HUES64 (cell line): ENCODE results near the gene FREM1.

ENCODE experiments used
- H3K27ac ChIP-seq: 2 replicates; pipeline ENCODE4 v1.7.0; 2013; ENCODE audit warnings: low read depth, low read length, inconsistent platforms
- H3K27me3 ChIP-seq: 2 replicates; pipeline ENCODE4 v1.6.1; 2013; ENCODE audit warnings: mild to moderate bottlenecking, low read length; ENCODE audit not compliant: insufficient read depth
- H3K36me3 ChIP-seq: 2 replicates; pipeline ENCODE4 v1.6.1; 2013; ENCODE audit warnings: mild to moderate bottlenecking, low read length; ENCODE audit not compliant: insufficient read depth
- H3K4me1 ChIP-seq: 2 replicates; pipeline ENCODE4 v1.6.1; 2013; ENCODE audit warnings: mild to moderate bottlenecking, low read length, moderate library complexity; ENCODE audit not compliant: insufficient read depth
- H3K4me3 ChIP-seq: 2 replicates; pipeline ENCODE4 v1.5.1; 2013; ENCODE audit warnings: mild to moderate bottlenecking, low read length, moderate library complexity
- H3K9ac ChIP-seq: 2 replicates; pipeline ENCODE4 v1.6.1; 2013; ENCODE audit warnings: mild to moderate bottlenecking, low read depth, low read length
- H3K9me3 ChIP-seq: 2 replicates; pipeline ENCODE4 v1.6.1; 2013; ENCODE audit warnings: low read depth, low read length; ENCODE audit not compliant: insufficient read depth
- WGBS: fragments of 150-250, 120-280 bp; methylation state at CpG from one replicate; pipeline ENCODE4 v1.1.7; 2013; ENCODE audit warnings: missing lambda C conversion rate; 5-methylcytosine and 5-hydroxymethylcytosine counted together

Gene FREM1

DNA sequence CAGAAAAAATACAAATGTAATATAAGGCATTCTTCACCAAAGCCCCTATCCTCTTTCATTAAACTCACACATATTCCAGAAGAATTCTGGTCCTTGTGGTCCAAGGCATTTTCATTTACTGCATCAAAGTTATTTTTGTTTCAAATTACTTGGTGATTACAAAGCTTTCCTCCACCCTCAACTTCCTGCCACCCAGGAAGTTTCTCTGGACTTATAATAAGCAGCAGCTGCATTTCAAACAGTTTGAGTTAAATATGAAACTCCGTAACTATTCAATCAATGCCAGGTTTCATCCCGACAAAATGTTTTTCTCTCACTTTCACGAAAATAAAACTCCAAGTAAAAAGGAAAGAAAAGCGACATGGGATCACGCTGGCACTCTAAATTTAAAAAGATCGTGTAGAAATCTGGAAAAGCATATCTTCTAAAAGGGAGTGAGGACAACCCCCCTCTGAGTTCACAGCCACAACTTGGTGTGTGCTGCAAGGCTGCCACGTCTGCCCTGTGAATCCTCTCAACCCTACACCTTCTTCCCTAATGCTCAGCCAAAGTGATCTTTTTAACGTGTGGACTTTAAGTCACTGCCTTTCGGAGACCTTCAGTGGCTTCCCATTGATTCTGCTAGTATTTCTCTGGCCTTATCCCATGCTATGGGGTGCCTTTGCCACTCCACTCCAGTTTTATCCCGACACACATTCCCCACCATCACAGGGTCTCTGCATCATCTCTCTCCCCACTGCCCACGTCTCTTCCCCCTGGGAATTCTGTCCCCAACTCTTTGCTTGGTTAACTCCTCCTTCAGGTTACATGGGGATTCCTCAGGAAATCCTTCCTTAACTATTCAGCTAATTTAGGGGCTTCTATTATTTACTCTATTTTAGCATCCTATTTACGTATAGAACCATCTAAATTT lies 96.6 kb downstream of the FREM1 start:
- 89% methylated on average over 11 of the region's 12 CpGs for WGBS
- Histone ChIP-seq H3K4me1 (peaks cover 8% of the 10 kb centered on the region; the same call in 1 of the 2 replicates), H3K9me3 (no peaks in the 10 kb centered on the region), H3K36me3 (no peaks in the 10 kb centered on the region), H3K4me3 (no peak overlapping the region), H3K27me3 (no peaks in the 10 kb centered on the region), H3K27ac (no peak overlapping the region), H3K9ac (no peak overlapping the region)

DNA sequence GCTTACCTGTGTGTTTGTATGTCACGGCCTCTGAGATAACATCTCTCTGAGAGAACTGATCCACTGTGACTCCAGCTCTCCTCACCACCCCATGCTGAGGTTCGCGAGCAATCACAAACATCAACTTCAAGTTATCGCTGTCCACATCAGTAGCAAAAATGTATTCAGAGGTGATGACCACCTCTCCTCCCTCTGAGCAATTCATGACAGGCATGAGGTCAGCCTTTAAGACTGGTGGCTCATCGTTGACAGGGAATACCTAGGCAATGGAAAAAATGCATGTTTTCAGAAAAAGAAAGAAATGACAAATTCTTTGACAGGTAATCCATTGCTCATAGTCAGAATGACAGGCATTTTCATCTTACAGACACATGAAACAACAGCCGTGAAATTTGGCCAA lies 97.4 kb downstream of the FREM1 start:
- no peaks in the 10 kb centered on the region for H3K9me3 ChIP-seq
- no peaks in the 10 kb centered on the region for H3K27me3 ChIP-seq
- H3K36me3 ChIP-seq = no peaks in the 10 kb centered on the region
- H3K9ac ChIP-seq = no peak overlapping the region
- H3K4me1 ChIP-seq = peaks cover 8% of the 10 kb centered on the region; the same call in 1 of the 2 replicates
- 94% methylated on average over 6 of the region's 6 CpGs for WGBS
- H3K27ac ChIP-seq = no peak overlapping the region
- no peak overlapping the region for H3K4me3 ChIP-seq

DNA sequence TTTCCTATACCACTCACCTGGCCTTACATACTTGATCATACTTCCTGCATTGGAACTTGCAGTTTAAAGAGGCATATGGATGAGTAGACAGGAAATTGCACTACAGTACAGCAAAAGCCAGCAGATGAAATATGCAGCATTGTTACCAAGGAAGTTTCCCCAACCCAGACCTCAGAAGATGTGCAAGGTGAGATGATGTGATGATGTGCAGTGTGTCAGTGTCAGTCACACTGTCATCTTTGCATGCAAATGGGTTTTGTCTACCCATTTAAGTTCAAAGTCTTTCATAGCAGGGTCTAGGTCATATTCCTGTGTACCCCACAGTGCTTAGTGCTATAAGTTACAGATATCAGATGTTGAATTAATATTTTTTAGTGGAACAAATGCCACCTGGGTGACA lies 98.4 kb downstream of the FREM1 start:
- Histone ChIP-seq H3K4me3 (no peak overlapping the region), H3K9ac (no peak overlapping the region), H3K36me3 (no peaks in the 10 kb centered on the region), H3K4me1 (peaks cover 8% of the 10 kb centered on the region; the same call in 1 of the 2 replicates), H3K27ac (no peak overlapping the region), H3K27me3 (no peaks in the 10 kb centered on the region), H3K9me3 (no peaks in the 10 kb centered on the region)

DNA sequence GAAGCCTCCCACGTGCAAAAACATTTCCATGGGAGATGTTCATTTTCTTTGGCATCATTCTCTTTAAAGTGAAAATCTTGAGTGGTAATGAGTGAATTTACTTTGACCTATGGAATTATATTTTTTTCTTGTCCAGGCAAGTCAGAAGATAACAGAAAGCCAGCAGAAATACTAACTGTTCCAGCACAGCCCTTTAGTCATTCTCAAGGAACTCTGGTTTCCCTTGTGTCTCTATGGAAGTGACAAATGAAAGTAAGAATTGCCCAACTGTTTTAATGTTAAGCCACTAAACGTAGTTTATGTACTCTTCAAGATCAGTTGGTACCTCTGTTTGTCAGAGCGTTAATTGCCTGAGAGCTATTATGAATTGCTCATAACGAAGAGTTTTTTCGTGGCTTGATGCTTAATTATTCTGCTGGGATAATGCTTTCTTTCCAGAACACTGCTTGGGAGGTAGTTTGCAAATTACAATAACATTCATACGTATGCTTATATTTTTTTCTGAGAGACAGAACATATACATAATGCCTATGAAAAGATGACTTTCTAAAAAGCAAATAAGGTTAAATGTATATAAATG lies 103.2 kb downstream of the FREM1 start:
- Histone ChIP-seq H3K27ac (no peak overlapping the region), H3K27me3 (no peaks in the 10 kb centered on the region), H3K36me3 (no peaks in the 10 kb centered on the region), H3K4me1 (no peaks in the 10 kb centered on the region), H3K9me3 (no peaks in the 10 kb centered on the region), H3K4me3 (no peak overlapping the region), H3K9ac (no peak overlapping the region)
- 99% methylated on average over 5 of the region's 6 CpGs for WGBS

DNA sequence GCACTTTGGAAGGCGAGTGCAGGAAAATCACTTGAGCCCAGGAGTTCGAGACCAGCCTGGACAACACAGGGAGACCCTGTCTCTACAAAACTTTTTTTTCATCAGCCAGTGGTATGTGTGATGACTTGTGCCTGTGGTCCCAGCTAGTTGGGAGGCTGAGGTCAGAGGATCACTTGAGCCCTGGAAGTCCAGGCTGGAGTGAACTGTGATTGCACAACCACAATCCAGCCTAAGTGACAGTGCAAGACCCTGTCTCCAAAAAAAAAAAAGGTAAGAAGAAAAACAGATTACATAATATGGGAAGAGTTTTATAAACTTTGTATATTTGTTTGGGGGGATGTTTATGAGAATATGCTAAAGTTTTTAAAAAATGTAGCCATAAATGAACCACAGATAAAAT lies 111.2 kb downstream of the FREM1 start:
- Histone ChIP-seq H3K4me3 (no peak overlapping the region), H3K27ac (no peak overlapping the region), H3K9me3 (no peaks in the 10 kb centered on the region), H3K4me1 (no peaks in the 10 kb centered on the region), H3K27me3 (no peaks in the 10 kb centered on the region), H3K9ac (no peak overlapping the region), H3K36me3 (no peaks in the 10 kb centered on the region)
- WGBS = 95% methylated on average over 2 of the region's 2 CpGs

DNA sequence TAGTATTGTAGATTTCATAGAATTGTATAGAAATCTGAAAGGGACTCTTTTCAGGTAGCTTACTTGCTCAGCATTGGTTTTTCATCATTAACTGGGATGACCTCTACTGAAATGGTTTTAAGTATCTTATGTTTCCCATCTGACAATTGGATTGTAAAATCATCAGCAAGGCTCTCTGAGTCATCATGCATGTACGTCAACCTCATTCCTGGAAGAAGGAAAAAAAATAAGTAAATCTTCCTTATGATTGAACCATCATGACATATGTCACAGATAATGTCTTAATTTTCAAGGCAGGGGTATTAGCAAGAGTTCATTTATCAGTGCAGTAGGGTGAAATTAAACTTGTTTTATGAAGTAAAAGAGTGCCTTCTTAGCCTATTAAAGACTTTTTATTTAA lies 112.8 kb downstream of the FREM1 start:
- no peak overlapping the region for H3K27ac ChIP-seq
- H3K36me3 ChIP-seq = no peaks in the 10 kb centered on the region
- no peaks in the 10 kb centered on the region for H3K27me3 ChIP-seq
- WGBS = 100% methylated on average over 1 of the region's 1 CpG
- H3K9ac ChIP-seq = no peak overlapping the region
- H3K4me1 ChIP-seq = no peaks in the 10 kb centered on the region
- no peaks in the 10 kb centered on the region for H3K9me3 ChIP-seq
- no peak overlapping the region for H3K4me3 ChIP-seq

DNA sequence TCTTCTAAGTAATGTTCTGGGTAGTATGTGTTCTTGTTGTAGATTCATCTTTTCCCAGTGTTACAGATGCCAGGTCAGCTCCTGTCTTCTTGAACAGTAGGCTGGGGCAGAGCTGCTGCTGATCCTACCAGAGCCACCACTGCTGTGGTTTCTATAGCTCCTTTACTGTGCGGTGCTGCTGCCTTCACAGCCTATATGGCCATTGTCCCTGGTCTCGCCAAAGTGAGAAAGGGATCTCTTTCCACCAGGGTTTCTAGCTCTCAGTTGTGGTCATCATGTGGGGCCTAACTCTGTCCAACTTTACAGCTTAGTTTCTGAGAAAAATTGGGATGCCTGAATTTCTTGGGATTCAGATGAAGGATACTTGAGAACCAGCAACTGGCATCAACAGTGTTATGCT lies 116.8 kb downstream of the FREM1 start:
- Histone ChIP-seq H3K9me3 (no peaks in the 10 kb centered on the region), H3K4me1 (no peaks in the 10 kb centered on the region), H3K9ac (no peak overlapping the region), H3K36me3 (no peaks in the 10 kb centered on the region), H3K4me3 (no peak overlapping the region), H3K27ac (no peak overlapping the region), H3K27me3 (no peaks in the 10 kb centered on the region)
- 93% methylated on average over 2 of the region's 2 CpGs for WGBS

DNA sequence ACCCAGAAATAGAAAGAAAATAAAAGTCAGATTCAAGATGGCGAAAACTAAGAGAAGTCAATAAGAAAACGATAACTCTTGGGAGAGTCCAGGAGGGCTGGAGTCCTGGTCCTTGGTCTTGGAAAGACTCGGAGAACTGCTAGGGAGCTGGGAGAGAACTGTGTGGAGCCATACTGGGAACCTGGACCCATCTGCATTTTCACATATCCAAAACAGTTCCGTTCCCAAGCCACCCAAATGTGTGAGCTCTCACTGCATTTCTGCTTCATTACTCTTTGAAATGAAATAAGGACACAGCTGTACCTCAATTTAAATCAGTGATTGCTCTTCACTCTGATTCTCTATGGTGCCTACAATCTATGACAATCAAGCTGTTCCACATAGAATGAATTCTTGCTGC lies 119.6 kb downstream of the FREM1 start:
- H3K4me3 ChIP-seq = no peak overlapping the region
- H3K27me3 ChIP-seq = no peaks in the 10 kb centered on the region
- H3K9me3 ChIP-seq = no peaks in the 10 kb centered on the region
- no peak overlapping the region for H3K9ac ChIP-seq
- H3K4me1 ChIP-seq = no peaks in the 10 kb centered on the region
- no peak overlapping the region for H3K27ac ChIP-seq
- no peaks in the 10 kb centered on the region for H3K36me3 ChIP-seq
- 80% methylated on average over 4 of the region's 4 CpGs for WGBS

DNA sequence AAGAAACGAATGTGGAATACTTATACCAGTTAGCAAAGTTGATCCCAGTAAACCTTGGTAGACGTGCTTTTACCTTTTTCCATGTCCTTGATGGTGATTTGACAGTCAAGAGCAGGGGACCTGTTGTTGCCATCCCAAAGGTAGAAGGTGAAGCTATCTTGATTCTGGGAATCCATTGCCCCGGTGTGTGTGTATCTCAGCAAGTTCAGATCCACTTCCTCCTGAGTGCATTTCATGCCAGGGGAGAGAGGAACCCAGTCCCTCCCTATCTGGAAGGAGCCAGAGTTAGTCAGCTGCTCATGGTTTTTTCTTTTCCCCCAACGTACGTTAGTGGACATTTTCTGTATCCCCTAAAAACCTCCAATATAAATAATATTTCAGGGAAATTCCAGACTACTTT lies 121.4 kb downstream of the FREM1 start:
- WGBS = 88% methylated on average over 5 of the region's 5 CpGs
- no peaks in the 10 kb centered on the region for H3K27me3 ChIP-seq
- no peak overlapping the region for H3K4me3 ChIP-seq
- H3K4me1 ChIP-seq = no peaks in the 10 kb centered on the region
- H3K27ac ChIP-seq = no peak overlapping the region
- H3K36me3 ChIP-seq = no peaks in the 10 kb centered on the region
- H3K9ac ChIP-seq = no peak overlapping the region
- no peaks in the 10 kb centered on the region for H3K9me3 ChIP-seq

DNA sequence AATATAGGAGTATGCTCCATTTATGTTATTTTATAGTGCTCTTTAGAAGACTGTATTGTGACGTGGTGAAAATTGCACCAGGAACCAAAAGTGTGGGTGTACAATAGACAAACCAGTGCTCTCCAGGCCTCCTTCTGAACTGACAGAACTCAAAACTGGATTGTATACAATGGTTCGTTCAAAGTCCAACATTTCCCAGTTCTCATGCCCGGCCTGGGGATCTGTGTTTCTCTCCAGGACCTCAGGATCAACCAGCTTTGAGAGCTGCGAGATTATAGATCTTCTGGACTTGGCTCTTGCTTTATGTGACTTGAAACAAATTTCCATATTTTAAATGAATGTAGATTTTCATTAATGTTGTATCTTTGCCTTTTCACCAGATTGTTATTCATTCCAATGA lies 126.9 kb downstream of the FREM1 start:
- no peaks in the 10 kb centered on the region for H3K36me3 ChIP-seq
- H3K9me3 ChIP-seq = no peaks in the 10 kb centered on the region
- no peak overlapping the region for H3K27ac ChIP-seq
- H3K4me3 ChIP-seq = no peak overlapping the region
- peaks cover 7% of the 10 kb centered on the region; the same call in 1 of the 2 replicates for H3K4me1 ChIP-seq
- H3K27me3 ChIP-seq = no peaks in the 10 kb centered on the region
- WGBS = 83% methylated on average over 4 of the region's 4 CpGs
- no peak overlapping the region for H3K9ac ChIP-seq

DNA sequence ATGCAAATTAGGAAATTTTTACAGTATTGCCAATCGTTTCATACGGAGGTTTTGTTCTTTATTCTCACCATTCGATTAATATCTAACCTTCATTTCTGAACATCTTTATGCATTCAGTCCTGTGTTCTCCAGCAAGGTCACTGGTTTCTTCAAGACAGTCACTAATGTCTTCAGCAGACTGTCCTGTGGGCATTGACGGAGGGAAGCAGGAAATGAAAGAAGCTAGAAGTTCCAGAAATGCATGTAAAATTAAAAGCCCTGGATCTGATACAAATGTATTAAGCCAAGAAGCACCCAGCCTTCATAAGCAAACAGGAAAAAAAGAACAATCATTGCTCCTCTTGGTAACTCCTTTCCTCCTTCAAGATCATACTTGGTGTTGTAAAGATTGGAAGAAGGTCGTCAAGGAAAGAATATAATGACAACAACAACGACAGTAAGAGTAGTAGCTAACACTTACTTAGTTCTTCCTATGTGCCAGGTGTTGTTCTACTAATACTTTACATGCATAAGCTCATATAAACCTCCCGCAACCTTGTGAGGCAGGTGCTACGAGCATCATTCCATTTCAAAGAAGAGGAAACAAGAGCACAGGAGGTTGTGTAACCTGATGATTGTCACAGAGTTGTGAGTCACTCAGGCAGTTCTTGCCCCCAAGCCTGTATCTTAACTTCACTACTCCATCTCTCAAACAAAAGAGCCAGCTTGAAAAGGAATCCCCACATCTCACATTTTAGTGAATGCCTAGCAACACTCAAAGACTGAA lies 127.8 kb downstream of the FREM1 start:
- 77% methylated on average over 7 of the region's 8 CpGs for WGBS
- Histone ChIP-seq H3K27me3 (no peaks in the 10 kb centered on the region), H3K9me3 (no peaks in the 10 kb centered on the region), H3K27ac (no peak overlapping the region), H3K36me3 (no peaks in the 10 kb centered on the region), H3K9ac (no peak overlapping the region), H3K4me1 (peaks cover 7% of the 10 kb centered on the region; the same call in 1 of the 2 replicates), H3K4me3 (no peak overlapping the region)
